ENCODE measurements around the gene EIF4A3.

GRCh38 chr17:80196652-80197051, 49.7 kb upstream of the EIF4A3 start:
- TF ChIP-seq JUNB (CRISPR knock-in tag; conservative IDR thresholded peaks at IDR 0.05) (no peak), CGGBP1 (CRISPR knock-in tag; IDR thresholded peaks at IDR 0.05) (no peak), HNRNPLL (IDR thresholded peaks at IDR 0.05; ENCODE audit: low read depth, low read length, poor library complexity, severe bottlenecking) (no peak), ZMIZ1 (IDR thresholded peaks at IDR 0.05; ENCODE audit: low read depth in 2 of 2, low read length in 2 of 2) (no peak), SNAPC5 (CRISPR knock-in tag; IDR thresholded peaks at IDR 0.05) (no peak), ELF4 (CRISPR knock-in tag; IDR thresholded peaks at IDR 0.05) (no peak), NFYB (IDR thresholded peaks at IDR 0.05; ENCODE audit: extremely low read depth, insufficient read length) (no peak), CTCF (IDR thresholded peaks at IDR 0.05 in 2 of 3, conservative IDR thresholded peaks at IDR 0.05 in 1 of 3; ENCODE audit: insufficient read depth in 2 of 3, low read depth in 1 of 3, low read length in 3 of 3) (no peak)
